RWPE2 (cell line): ENCODE data around the gene CBX5.

ENCODE experiments used
- ATAC-seq: fragments of 200-7000 bp; cut with Tn5 transposase; 3 replicates; pipeline ENCODE4 v1.9.1; 2021; ENCODE audit warnings: low read depth
- DNase-seq: peaks from one replicate; pipeline ENCODE4 v3.0.0-alpha.2; 2020; ENCODE audit warnings: low spot score
- H3K27ac ChIP-seq: fragments of 450-650 bp; 2 replicates; pipeline ENCODE4 v1.5.1; 2017; ENCODE audit warnings: mild to moderate bottlenecking; ENCODE audit not compliant: poor library complexity, severe bottlenecking
- H3K27me3 ChIP-seq: fragments of 250-450 bp; sonication (Bioruptor Pico); 2 replicates; pipeline ENCODE4 v1.5.1; 2021; ENCODE audit warnings: mild to moderate bottlenecking, moderate library complexity; ENCODE audit not compliant: insufficient read depth, poor library complexity, severe bottlenecking
- H3K36me3 ChIP-seq: fragments of 250-450 bp; sonication (Bioruptor Pico); 2 replicates; pipeline ENCODE4 v1.5.1; 2020; ENCODE audit warnings: low read depth, mild to moderate bottlenecking, moderate library complexity
- H3K4me1 ChIP-seq: fragments of 250-450 bp; sonication (Bioruptor Pico); 2 replicates; pipeline ENCODE4 v1.5.1; 2021; ENCODE audit warnings: mild to moderate bottlenecking, moderate library complexity; ENCODE audit not compliant: insufficient read depth, poor library complexity, severe bottlenecking
- H3K4me3 ChIP-seq: fragments of 250-450 bp; sonication (Bioruptor Pico); 2 replicates; pipeline ENCODE4 v1.5.1; 2021; ENCODE audit warnings: mild to moderate bottlenecking, moderate library complexity; ENCODE audit not compliant: severe bottlenecking
- H3K9me3 ChIP-seq: fragments of 250-450 bp; sonication (Bioruptor Pico); 2 replicates; pipeline ENCODE4 v1.5.1; 2021; ENCODE audit warnings: mild to moderate bottlenecking, moderate library complexity; ENCODE audit not compliant: severe bottlenecking
- CTCF ChIP-seq: fragments of 450-650 bp; IDR thresholded peaks from one replicate; pipeline ENCODE4 v1.5.1; 2017; ENCODE audit warnings: mild to moderate bottlenecking, moderate library complexity; ENCODE audit not compliant: poor library complexity, severe bottlenecking

Gene CBX5

GRCh38 chr12:54294152-54294952, 14.4 kb upstream of the CBX5 start:
- peak; percentile 74 for TF ChIP-seq CTCF
- DNase-seq: no peak
- no peak overlapping the region for H3K4me3 ChIP-seq
- no peaks in the 10 kb centered on the region for H3K27me3 ChIP-seq
- H3K36me3 ChIP-seq: no peaks in the 10 kb centered on the region
- H3K9me3 ChIP-seq: no peaks in the 10 kb centered on the region
- ATAC-seq: no peak
- peaks cover 5% of the 10 kb centered on the region for H3K4me1 ChIP-seq
- H3K27ac ChIP-seq: no peak overlapping the region

- H3K4me3 ChIP-seq: no peak overlapping the region
- DNase-seq (no peak), ATAC-seq (no peak)
- no peaks in the 10 kb centered on the region for H3K27me3 ChIP-seq
- no peak for TF ChIP-seq CTCF
- no peak overlapping the region for H3K27ac ChIP-seq
- H3K4me1 ChIP-seq: peaks cover 6% of the 10 kb centered on the region
- H3K9me3 ChIP-seq: no peaks in the 10 kb centered on the region
- H3K36me3 ChIP-seq: peaks cover 4% of the 10 kb centered on the region
Observed at GRCh38 chr12:54292931-54293241, 13.0 kb upstream of the CBX5 start.

GRCh38 chr12:54292083-54292930, 12.4 kb upstream of the CBX5 start:
- no peak for TF ChIP-seq CTCF
- no peak overlapping the region for H3K27ac ChIP-seq
- no peak overlapping the region for H3K4me3 ChIP-seq
- ATAC-seq (no peak), DNase-seq (no peak)
- peaks cover 10% of the 10 kb centered on the region for H3K4me1 ChIP-seq
- H3K9me3 ChIP-seq: no peaks in the 10 kb centered on the region
- no peaks in the 10 kb centered on the region for H3K27me3 ChIP-seq
- peaks cover 10% of the 10 kb centered on the region for H3K36me3 ChIP-seq

- TF ChIP-seq CTCF: no peak
- Histone ChIP-seq H3K4me3 (no peak overlapping the region), H3K4me1 (peaks cover 39% of the 10 kb centered on the region), H3K27me3 (no peaks in the 10 kb centered on the region), H3K27ac (peak overlapping the region; percentile 86), H3K9me3 (no peaks in the 10 kb centered on the region), H3K36me3 (peaks cover 58% of the 10 kb centered on the region)
- ATAC-seq (peak; percentile 6), DNase-seq (no peak)
Observed at GRCh38 chr12:54287261-54288157, 7.6 kb upstream of the CBX5 start.
